Measurements from ENCODE around the gene FAF1.

- no peak for TF ChIP-seq EZH2phosphoT487 (IDR thresholded peaks at IDR 0.05; ENCODE audit: borderline replicate concordance, low read length)
- no peak for TF ChIP-seq CTCF (IDR thresholded peaks at IDR 0.05; ENCODE audit: low read depth, low read length, poor library complexity, severe bottlenecking)
These were observed 472.3 kb downstream of the FAF1 start for GRCh38 chr1:50487725-50488124.

Measured in DOHH2 (cell line).